H1 (cell line): ENCODE data around the gene TBC1D9B. TPM values are rescaled to one million over a fixed set of nuclear protein-coding genes. Genes with fewer than 3 reads are reported as not detected.

Experiments used
- CTCF ChIA-PET: fragments of 300-600 bp; sonication (Branson Sonifier 250); formaldehyde crosslinking; loops from one replicate; lab custom pipeline; 2021; ENCODE audit not compliant: partially characterized antibody; lab: Charles Lee
- POLR2A ChIA-PET: fragments of 300-600 bp; sonication (Branson Sonifier 250); formaldehyde crosslinking; loops from one replicate; lab custom pipeline; 2021; ENCODE audit warnings: inconsistent platforms; ENCODE audit not compliant: partially characterized antibody; lab: Charles Lee
- DNase-seq, 2 experiments: peaks; one replicate each; pipeline versions ENCODE4 v3.0.0 to v3.0.0-alpha.2; 2010 to 2022; ENCODE audit warnings: low spot score in 2 of 2, low read depth in 1 of 2, mixed read lengths in 1 of 2
- FAIRE-seq: peaks from 2 replicates; lab custom pipeline; 2011; peaks lifted over from hg19 to GRCh38; lab: Jason Lieb, UNC
- H2AFZ ChIP-seq: 2 replicates; pipeline ENCODE4 v1.8.1; 2012; ENCODE audit warnings: low read length, inconsistent platforms
- H2AK5ac ChIP-seq: 2 replicates; pipeline ENCODE4 v1.6.1; 2013; ENCODE audit warnings: low read depth, low read length
- H2BK120ac ChIP-seq: replicated peaks from 2 replicates; pipeline ENCODE3; 2013; ENCODE audit warnings: low read depth, low read length, inconsistent platforms
- H2BK12ac ChIP-seq: 2 replicates; pipeline ENCODE4 v1.6.1; 2013; ENCODE audit warnings: low read depth, low read length
- H2BK15ac ChIP-seq: 2 replicates; pipeline ENCODE4 v1.6.1; 2013; ENCODE audit warnings: low read length
- H2BK20ac ChIP-seq: 2 replicates; pipeline ENCODE4 v1.6.1; 2013; ENCODE audit warnings: low read length
- H2BK5ac ChIP-seq: 2 replicates; pipeline ENCODE4 v1.6.1; 2013; ENCODE audit warnings: low read depth, low read length
- H3K14ac ChIP-seq: 2 replicates; pipeline ENCODE4 v1.6.1; 2013; ENCODE audit warnings: inconsistent platforms; ENCODE audit not compliant: insufficient read length
- H3K18ac ChIP-seq: 2 replicates; pipeline ENCODE4 v1.6.1; 2013; ENCODE audit warnings: low read length; ENCODE audit errors: extremely low read depth
- H3K23ac ChIP-seq: 2 replicates; pipeline ENCODE4 v1.6.1; 2013; ENCODE audit warnings: inconsistent platforms; ENCODE audit not compliant: insufficient read length
- H3K23me2 ChIP-seq: 2 replicates; pipeline ENCODE4 v1.6.1; 2013; ENCODE audit warnings: low read depth, low read length
- H3K27ac ChIP-seq: 2 replicates; pipeline ENCODE4 v1.6.1; 2011; ENCODE audit warnings: low read depth, low read length, inconsistent platforms
- H3K27me3 ChIP-seq, 4 experiments: replicated peaks in 1 of 4; 1 replicate in 1 of 4; 2 replicates in 3 of 4; pipeline versions ENCODE4 v1.6.1 to v1.8.1; 2011 to 2013; ENCODE audit warnings: low read length in 3 of 4, mild to moderate bottlenecking in 3 of 4, inconsistent platforms in 2 of 4, mixed read lengths in 2 of 4, moderate library complexity in 1 of 4; ENCODE audit not compliant: control insufficient read depth in 3 of 4, insufficient read depth in 3 of 4; ENCODE audit errors: extremely low read depth in 1 of 4
- H3K36me3 ChIP-seq, 4 experiments: 2 replicates each; pipeline versions ENCODE4 v1.6.1 to v1.8.1; 2011 to 2013; ENCODE audit warnings: mild to moderate bottlenecking in 4 of 4, low read length in 3 of 4, moderate library complexity in 2 of 4, control low read depth in 1 of 4, inconsistent platforms in 1 of 4; ENCODE audit not compliant: insufficient read depth in 4 of 4, control insufficient read depth in 2 of 4
- H3K4ac ChIP-seq: replicated peaks from 2 replicates; pipeline ENCODE3; 2013; ENCODE audit warnings: low read length, low read depth, mixed read lengths, inconsistent platforms; ENCODE audit not compliant: insufficient read length
- H3K4me1 ChIP-seq, 4 experiments: replicated peaks in 1 of 4; 1 replicate in 1 of 4; 2 replicates in 3 of 4; pipeline versions ENCODE4 v1.6.1 to v1.8.1; 2011 to 2013; ENCODE audit warnings: low read length in 3 of 4, inconsistent platforms in 2 of 4, mixed read lengths in 1 of 4; ENCODE audit not compliant: insufficient read depth in 4 of 4, control insufficient read depth in 3 of 4
- H3K4me2 ChIP-seq, 2 experiments: 2 replicates each; pipeline versions ENCODE4 v1.6.1 to v1.8.1; 2011 to 2013; ENCODE audit warnings: low read depth in 2 of 2, low read length in 2 of 2, control low read depth in 1 of 2, inconsistent platforms in 1 of 2, mild to moderate bottlenecking in 1 of 2; ENCODE audit not compliant: insufficient read depth in 1 of 2
- H3K4me3 ChIP-seq, 4 experiments: fragments of 200-600, 300-600 bp in 1 of 4; sonication (generic), shearing (Covaris generic), sonication (Bioruptor Twin) in 1 of 4; 2 replicates each; pipeline versions ENCODE4 v1.5.1 to v1.8.1; 2011 to 2016; ENCODE audit warnings: low read length in 4 of 4, low read depth in 3 of 4, control low read depth in 2 of 4, inconsistent platforms in 2 of 4, mild to moderate bottlenecking in 2 of 4, mixed read lengths in 1 of 4, moderate library complexity in 1 of 4; ENCODE audit not compliant: insufficient read depth in 2 of 4; ENCODE audit errors: extremely low read depth in 1 of 4
- H3K56ac ChIP-seq: replicated peaks from 2 replicates; pipeline ENCODE3; 2013; ENCODE audit warnings: low read depth, mild to moderate bottlenecking, mixed read lengths, low read length, inconsistent platforms; ENCODE audit not compliant: insufficient read length
- H3K79me1 ChIP-seq: 2 replicates; pipeline ENCODE4 v1.6.1; 2013; ENCODE audit warnings: low read depth, low read length, control low read depth
- H3K79me2 ChIP-seq, 2 experiments: 2 replicates each; pipeline versions ENCODE4 v1.6.1 to v1.8.1; 2012 to 2013; ENCODE audit warnings: low read length in 2 of 2, mild to moderate bottlenecking in 2 of 2, inconsistent platforms in 1 of 2; ENCODE audit not compliant: insufficient read depth in 2 of 2, control insufficient read depth in 1 of 2
- H3K9ac ChIP-seq, 4 experiments: replicated peaks in 1 of 4; 1 replicate in 1 of 4; 2 replicates in 3 of 4; pipeline versions ENCODE4 v1.6.1 to v1.8.1; 2011 to 2013; ENCODE audit warnings: low read depth in 3 of 4, low read length in 3 of 4, control low read depth in 2 of 4, mild to moderate bottlenecking in 2 of 4, moderate library complexity in 2 of 4, inconsistent platforms in 1 of 4; ENCODE audit errors: extremely low read depth in 1 of 4
- H3K9me3 ChIP-seq, 2 experiments: 2 replicates each; pipeline versions ENCODE4 v1.6.1 to v1.8.1; 2012 to 2013; ENCODE audit warnings: mild to moderate bottlenecking in 2 of 2, moderate library complexity in 2 of 2, control low read depth in 1 of 2, inconsistent platforms in 1 of 2, low read depth in 1 of 2, low read length in 1 of 2, mixed read lengths in 1 of 2; ENCODE audit not compliant: insufficient read depth in 2 of 2
- H4K20me1 ChIP-seq, 2 experiments: replicated peaks in 1 of 2; 2 replicates each; pipeline versions ENCODE3 to v1.8.1; 2011 to 2013; ENCODE audit warnings: inconsistent platforms in 2 of 2, low read length in 2 of 2, mild to moderate bottlenecking in 1 of 2; ENCODE audit not compliant: insufficient read depth in 2 of 2, control insufficient read depth in 1 of 2
- H4K5ac ChIP-seq: 2 replicates; pipeline ENCODE4 v1.6.1; 2013; ENCODE audit warnings: low read length, low read depth, mixed read lengths, inconsistent platforms; ENCODE audit not compliant: insufficient read length
- H4K8ac ChIP-seq: 2 replicates; pipeline ENCODE4 v1.8.0; 2013; ENCODE audit warnings: mild to moderate bottlenecking, moderate library complexity, low read length, inconsistent platforms; ENCODE audit not compliant: insufficient read depth; ENCODE audit errors: extremely low read depth
- H4K91ac ChIP-seq: replicated peaks from 2 replicates; pipeline ENCODE3; 2013; ENCODE audit warnings: low read length, mixed read lengths, inconsistent platforms; ENCODE audit not compliant: insufficient read length
- KDM4A ChIP-seq: IDR thresholded peaks from one replicate; pipeline ENCODE4 v1.7.1; 2012; ENCODE audit warnings: low read depth, mild to moderate bottlenecking, moderate library complexity, low read length, inconsistent platforms; ENCODE audit not compliant: severe bottlenecking
- WGBS, 2 experiments: shearing (Covaris generic) in 1 of 2; methylation state at CpG; one replicate each; pipeline versions ENCODE4 v1.1.6 to v1.1.7; 2013 to 2015; ENCODE audit warnings: low lambda C conversion rate in 2 of 2, mixed read lengths in 2 of 2, inconsistent platforms in 1 of 2, low coverage in 1 of 2, missing lambda C conversion rate in 1 of 2; ENCODE audit not compliant: insufficient replicate concordance in 2 of 2, insufficient coverage in 1 of 2, insufficient read length in 1 of 2; ENCODE audit errors: extremely low coverage in 1 of 2, missing lambda C conversion rate in 1 of 2; 5-methylcytosine and 5-hydroxymethylcytosine counted together
- polyA plus RNA-seq, 7 experiments: library from polyadenylated mRNA; depleted of rRNA in 3 of 7; stranded (reverse) in 5 of 7; unstranded in 2 of 7; fragments of >200 nt in 5 of 7; fragments of 200-250 nt in 2 of 7; gene quantifications; 1 replicate in 5 of 7; 2 replicates in 1 of 7; 4 replicates in 1 of 7; pipeline versions ENCODE4 v1.2.1 to v1.2.3, GENCODE V29; 2011 to 2013; ENCODE audit warnings: missing spikeins in 2 of 7, mixed read lengths in 2 of 7
- total RNA-seq: library from RNA; stranded (reverse); fragmentation: NEBNext Ultra II Directional; extraction: Animal tissue kit (Norgen Biotek cat#: 25700); gene quantifications from 2 replicates; pipeline ENCODE4 v1.2.1, GENCODE V29; 2021

Gene TBC1D9B
- total and polyA plus RNA-seq, 2 of the 8 experiments (the other 6 are each of a cell fraction or from before 2014, with no cell fraction given): 33.6 to 57.1 TPM

- Histone ChIP-seq H3K36me3 (peaks cover 0 to 9% (median 0%) of the 10 kb centered on the region in 4 experiments; a peak in 3 of 8 replicates), H4K91ac (no peak overlapping the region), H3K9me3 (no peaks in the 10 kb centered on the region), H3K4me3 (no peak overlapping the region), H2BK12ac (no peak overlapping the region), H2BK120ac (no peak overlapping the region), H2BK20ac (no peak overlapping the region), H4K8ac (no peak overlapping the region), H3K4me2 (no peak overlapping the region), H2AFZ (no peak overlapping the region), H3K27ac (no peak overlapping the region), H3K23me2 (peaks cover 7% of the 10 kb centered on the region; the same call in 1 of the 2 replicates), H3K79me2 (peaks cover 0 to 2% of the 10 kb centered on the region in 2 experiments; a peak in 1 of 4 replicates), H3K79me1 (peaks cover 6% of the 10 kb centered on the region), H2BK15ac (no peak overlapping the region), H3K56ac (no peak overlapping the region), H3K14ac (no peak overlapping the region), H3K4ac (no peak overlapping the region), H3K18ac (no peak overlapping the region), H3K23ac (no peak overlapping the region), H4K20me1 (peaks cover 0 to 15% of the 10 kb centered on the region in 2 experiments), H2BK5ac (no peak overlapping the region), H3K27me3 (peaks cover 0 to 6% (median 0%) of the 10 kb centered on the region in 4 experiments; a peak in 2 of 7 replicates), H3K9ac (no peak overlapping the region), H3K4me1 (peaks cover 0 to 7% (median 4%) of the 10 kb centered on the region in 4 experiments; a peak in 5 of 7 replicates), H4K5ac (no peak overlapping the region), H2AK5ac (no peak overlapping the region)
- DNase-seq (no peak), FAIRE-seq (no peak)
- ChIA-PET CTCF (interaction anchor here (3.5 to 3.8 kb wide), 2 partner anchors 12 to 35 kb away, joined by 13 to 24 read pairs; no protein-coding TSS in a partner anchor), POLR2A (interaction anchor here (0.8 to 1.6 kb wide), 2 partner anchors 67 to 187 kb away, joined by 4 to 5 read pairs; no protein-coding TSS in a partner anchor)
- TF ChIP-seq KDM4A: no peak
- 96% methylated on average over 8 of the region's 8 CpGs; no CpG with 5 or more reads in 1 of the 2 experiments for WGBS, 2 experiments
Measured at GRCh38 chr5:179905161-179905560, 2.5 kb downstream of the TBC1D9B start.
